ENCODE measurements around the gene ADRB1.

DNA sequence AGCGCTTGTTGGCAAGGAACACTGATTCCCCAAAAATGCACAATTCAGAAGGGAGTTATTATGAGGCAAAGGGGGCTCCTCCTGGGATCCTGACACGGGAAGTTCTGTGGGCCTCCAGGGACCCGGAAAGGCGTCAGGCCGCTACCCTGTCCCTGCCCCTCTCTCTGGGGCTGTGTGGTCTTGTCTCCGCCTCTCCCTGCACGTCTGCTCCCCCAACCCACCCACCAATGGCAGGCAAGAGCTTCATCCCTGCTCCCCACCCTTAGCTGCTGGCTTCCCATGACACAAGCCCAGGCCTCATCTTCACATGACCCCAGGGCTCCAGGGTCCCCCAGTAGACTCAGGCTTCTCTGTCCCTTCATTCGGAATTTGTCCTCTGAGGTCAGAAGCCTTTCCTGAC is 31.0 kb upstream of the ADRB1 start:
- TF ChIP-seq CTCF (IDR thresholded peaks at IDR 0.05) (no peak), POLR2AphosphoS5 (IDR thresholded peaks at IDR 0.05) (no peak)
